ENCODE data around the gene MOB2.

- TF ChIP-seq EZH2 (IDR thresholded peaks at IDR 0.05) (no peak), POLR2AphosphoS5 (IDR thresholded peaks at IDR 0.05; ENCODE audit: borderline replicate concordance, low read depth, low read length) (no peak)
These were observed at the start of gene MOB2 for GRCh38 chr11:1486054-1486825.

All from SK-N-MC (cell line).